NCI-H1105 (cell line): Measurements from ENCODE around the gene SERINC5.
"Not testable (repeated sequence)": the region's sequence is repeated elsewhere in the genome, so short reads cannot be mapped to it uniquely, and the experiment has no call there.

Experiments
- DNase-seq: peaks from one replicate; lab custom pipeline; 2025; lab: John Stamatoyannopoulos, UW

SERINC5 gene

GRCh38 chr5:80136798-80137197 is 119.0 kb downstream of the SERINC5 start:
- not testable (repeated sequence) for DNase-seq

DNA sequence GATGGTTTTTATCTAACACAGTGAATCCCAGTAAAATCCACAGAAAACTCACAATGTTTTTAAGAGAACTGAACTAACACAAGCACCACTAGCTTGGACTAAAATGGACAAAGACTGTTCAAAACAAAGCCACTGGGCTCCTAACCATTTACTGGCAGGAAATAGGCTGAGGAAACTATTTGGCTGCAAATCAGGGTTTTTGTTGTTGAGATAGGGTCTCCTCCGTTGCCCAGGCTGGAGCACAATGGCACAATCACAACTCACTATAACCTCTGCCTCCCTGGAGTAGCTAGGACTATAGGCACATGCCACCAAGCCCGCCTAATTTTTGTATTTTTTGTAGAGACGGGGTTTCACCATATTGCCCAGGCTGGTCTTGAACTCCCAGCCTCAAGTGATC is 121.0 kb downstream of the SERINC5 start:
- no peak for DNase-seq

GRCh38 chr5:80129146-80129545 is 126.7 kb downstream of the SERINC5 start:
- no peak for DNase-seq

GRCh38 chr5:80128141-80128540 is 127.7 kb downstream of the SERINC5 start:
- no peak for DNase-seq

DNA sequence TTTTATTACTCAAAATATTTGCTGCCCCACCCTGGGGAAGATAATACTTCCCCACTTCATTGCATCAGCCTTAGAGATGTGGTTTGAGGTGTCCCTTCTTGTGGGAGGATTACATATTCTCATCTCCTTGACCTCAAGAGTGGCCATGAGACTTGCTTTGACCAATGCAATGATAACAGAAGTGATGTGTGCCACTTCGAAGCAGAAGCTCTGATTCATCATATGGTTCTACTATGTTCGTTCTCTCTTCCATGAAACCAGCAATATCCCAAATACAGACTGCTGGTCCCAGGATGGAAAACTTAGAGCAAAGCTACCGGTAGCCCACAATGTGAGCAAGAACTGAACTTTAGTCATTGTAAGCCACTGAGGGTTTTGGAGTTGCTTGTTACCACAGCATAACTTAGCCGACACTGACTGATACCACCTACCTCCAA is 128.7 kb downstream of the SERINC5 start:
- no peak for DNase-seq

- DNase-seq: no peak
Observed at GRCh38 chr5:80125962-80126480, 129.8 kb downstream of the SERINC5 start.

DNA sequence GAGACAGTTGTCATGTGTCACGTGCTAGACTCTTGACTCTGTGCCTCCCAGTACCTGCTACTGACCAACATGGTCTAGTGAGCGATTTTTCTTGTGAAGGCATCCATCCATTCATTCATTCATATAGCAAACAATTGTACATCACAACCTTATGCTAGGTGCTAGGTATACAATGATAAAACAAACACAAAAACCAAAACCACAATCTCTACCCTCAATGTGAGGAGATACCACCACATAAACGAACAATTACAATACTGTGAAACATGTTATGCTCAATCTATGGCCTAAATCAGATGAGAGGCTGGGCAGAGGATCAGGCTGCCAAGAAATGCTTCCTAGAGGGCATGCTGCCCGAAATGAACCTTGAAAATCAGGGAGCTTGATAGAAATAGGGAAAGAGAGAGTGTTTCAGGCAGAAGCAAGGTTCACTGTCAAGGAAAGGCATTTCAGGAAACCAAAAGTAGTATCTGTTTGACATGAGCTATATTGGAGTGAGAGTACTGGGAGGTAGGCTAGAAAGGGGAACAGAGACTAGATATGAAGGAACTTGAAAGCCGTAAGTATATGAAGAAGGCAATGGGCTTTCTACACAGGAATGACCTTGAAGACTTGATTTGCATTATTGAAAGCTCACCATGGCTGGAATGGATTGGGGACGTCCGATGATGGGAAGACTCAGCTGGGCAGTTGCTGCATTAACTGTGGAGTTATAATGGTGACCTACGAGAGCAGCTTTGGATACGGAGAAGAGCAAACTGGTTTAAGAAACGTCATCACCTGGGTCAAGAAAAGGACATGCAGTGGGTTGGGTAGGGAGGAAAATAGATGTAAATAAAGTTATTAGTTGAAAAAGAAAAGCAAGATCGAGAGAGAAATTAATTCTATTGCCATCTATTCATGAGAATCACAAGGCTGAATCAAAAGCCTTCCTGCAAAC is 130.6 kb downstream of the SERINC5 start:
- DNase-seq: no peak

GRCh38 chr5:80124121-80124918 is 131.5 kb downstream of the SERINC5 start:
- DNase-seq: no peak

DNA sequence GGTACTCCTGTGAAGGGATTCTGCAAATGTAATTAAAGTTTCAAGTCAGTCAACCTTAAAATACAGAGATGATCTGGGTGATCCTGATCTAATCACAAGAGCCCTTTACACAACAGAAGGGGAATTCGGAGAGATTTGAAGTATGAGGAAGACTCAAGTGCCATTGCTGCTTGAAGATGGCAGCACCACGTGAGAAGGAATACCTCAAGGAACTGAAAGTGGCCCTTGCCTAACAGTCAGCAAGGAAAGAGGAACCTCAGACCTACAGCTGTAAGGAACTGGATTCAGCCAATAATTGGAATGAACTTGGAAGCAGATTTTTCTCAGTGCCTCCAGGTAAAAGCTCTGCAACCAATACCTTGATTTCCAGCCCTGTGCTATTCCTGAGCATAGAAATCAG is 133.3 kb downstream of the SERINC5 start:
- no peak for DNase-seq

- DNase-seq: no peak
Observed at GRCh38 chr5:80119372-80119771, 136.5 kb downstream of the SERINC5 start.

DNA sequence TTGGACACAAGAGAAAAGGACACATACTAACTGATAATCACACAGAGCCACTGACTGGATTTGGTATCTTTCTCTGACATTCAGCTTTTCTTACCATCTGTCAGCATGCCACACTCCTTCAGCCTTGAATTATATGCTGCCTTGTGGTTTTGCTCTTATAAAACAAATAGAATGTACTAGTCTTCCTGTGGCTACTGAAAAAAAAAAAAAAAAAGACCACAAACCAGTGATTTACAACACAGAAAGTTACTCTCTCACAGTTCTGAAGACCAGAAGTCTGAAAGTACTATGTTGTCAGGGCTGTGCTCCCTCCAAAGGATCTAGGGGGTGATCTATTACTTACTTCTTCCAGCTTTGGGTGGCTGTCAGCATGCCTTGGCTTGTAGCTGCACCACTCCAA is 138.4 kb downstream of the SERINC5 start:
- DNase-seq: no peak

DNA sequence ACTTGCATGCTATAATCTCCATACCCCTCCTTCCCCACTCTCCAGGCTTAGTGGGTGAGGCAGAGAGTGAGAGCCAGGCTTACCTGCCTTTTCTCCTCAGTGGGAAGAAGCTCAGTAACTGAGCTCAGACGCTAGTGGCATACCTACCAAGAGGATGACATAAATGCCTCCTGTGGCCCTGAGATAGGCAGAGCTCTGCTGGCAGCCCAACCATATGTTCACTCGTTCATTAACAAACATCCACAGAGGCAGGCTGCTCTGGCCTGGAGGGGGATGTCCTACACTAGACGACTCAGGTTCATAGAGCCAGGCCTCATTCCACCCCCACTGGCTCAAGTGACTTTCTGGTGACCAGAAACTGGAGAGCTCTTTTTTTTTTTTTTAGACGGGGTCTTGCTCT is 139.4 kb downstream of the SERINC5 start:
- DNase-seq: no peak

- DNase-seq: no peak
Observed at GRCh38 chr5:80116000-80116399, 139.8 kb downstream of the SERINC5 start.

- DNase-seq: no peak
Observed at GRCh38 chr5:80114860-80115259, 141.0 kb downstream of the SERINC5 start.

DNA sequence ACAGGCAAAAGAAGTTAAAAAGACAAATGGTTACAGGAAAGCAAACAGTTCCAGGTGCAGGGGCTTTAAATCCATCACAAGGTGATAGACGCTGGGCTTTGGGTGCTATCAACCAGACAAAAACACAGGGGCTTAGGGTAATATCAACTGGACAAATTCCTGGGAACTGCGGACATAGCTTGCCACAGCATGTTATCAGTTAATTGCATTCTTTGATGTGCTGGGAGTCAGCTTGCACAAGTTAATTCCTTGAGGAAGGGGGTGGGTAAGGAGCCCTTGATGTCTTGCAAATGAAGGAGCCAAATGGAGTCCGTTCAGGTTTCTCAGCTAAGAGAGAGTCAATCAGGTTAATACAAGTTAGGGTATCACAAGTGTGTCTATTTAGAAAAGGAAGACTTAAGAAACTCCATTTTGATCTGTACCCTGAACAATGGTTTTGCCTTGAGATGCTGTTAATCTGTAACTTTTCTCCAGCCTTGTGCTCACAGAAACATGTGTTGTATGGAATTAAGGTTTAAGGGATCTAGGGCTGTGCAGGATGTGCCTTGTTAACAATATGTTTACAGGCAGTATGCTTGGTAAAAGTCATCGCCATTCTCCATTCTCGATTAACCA is 144.4 kb downstream of the SERINC5 start:
- DNase-seq: not testable (repeated sequence)

DNA sequence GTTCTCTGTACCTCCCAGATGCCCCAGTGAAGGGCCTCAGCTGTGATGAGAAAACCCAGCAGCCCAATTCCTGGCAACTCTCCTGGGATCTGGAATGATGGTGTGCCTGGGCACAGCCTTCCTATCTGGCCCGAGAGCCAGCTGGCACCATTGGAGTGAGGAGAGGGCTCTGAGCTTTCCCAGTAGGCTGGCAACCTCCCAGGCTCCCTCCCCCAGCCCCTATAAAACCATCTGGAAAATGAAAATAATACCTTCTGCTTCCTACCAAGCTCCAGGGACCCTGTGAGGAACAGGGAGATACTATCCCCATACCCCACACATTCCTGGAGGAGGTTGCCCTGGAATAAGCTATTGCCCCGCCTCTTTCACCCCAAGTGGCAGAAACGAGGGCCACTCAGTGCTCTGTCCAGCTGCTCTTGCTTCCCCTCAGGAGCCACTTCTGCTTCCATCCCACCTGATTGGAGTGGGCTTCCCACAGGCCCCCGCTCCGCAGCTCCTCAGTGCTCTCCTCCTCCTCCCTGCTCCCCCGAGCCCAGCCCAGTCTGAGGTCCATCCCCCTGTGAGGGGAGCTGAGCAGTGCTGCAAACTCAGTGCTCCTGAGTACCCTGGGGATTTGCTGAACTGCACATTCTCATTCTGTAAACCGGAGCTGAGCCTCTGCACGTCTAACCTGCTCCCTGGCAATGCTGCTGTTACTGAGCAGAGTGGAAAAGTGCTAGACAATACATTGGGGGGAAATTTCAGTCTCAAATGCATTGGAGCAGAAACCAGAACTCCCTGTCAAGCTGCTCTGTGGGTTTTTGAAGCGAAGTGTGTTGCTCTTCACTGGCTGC is 146.0 kb downstream of the SERINC5 start:
- DNase-seq: no peak

DNA sequence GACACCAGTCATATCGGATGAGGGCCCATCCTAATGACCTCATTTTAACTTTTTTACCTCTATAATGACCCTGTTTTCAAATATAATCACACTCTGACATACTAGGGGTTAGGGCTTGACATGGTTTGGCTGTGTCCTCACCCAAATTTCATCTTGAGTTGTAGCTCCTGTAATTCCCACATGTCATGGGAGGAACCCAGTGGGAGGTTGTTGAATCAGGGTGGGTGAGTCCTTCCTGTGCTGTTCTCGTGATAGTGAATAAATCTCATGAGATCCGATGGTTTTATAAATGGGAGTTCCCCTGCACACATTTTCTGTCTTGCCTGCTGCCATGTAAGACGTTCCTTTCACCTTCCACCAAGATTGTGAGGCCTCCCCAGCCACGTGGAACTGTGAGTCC is 148.9 kb downstream of the SERINC5 start:
- DNase-seq: no peak

DNA sequence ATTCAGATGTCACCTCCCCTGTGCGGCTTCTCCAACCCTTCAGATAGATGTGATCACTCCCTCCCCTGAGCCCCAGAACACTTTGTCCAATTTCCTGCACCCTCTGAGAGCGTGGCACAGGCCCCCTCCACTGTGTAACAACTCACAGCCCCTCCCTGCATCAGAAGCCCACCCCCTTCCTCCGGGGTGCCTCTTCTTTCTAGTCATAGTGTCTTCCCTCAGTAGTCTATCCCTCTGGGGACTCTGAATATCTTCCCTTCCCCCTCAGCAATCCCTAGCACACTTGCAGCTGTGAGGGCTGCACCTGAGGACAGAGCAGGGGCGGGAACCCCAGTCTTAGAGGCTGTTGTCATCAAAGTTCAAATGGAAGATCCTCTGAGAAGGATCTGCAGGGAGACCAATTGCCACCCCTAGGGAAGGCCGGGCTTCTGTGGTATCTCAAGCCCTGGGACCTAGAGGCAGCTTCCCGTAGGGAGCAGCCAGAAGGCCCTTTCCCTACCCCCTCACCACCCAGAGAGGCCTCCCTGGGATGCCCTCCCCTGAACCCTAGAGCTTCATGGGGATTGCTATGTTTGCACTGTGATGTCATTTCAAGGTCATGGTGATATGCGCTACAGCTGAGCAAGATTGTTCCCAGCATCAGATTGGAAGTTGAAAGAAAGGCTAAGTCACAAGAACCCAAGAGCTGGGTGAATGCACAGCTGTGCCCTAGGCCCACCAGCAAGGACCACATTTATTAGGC is 150.0 kb downstream of the SERINC5 start:
- DNase-seq: no peak

DNA sequence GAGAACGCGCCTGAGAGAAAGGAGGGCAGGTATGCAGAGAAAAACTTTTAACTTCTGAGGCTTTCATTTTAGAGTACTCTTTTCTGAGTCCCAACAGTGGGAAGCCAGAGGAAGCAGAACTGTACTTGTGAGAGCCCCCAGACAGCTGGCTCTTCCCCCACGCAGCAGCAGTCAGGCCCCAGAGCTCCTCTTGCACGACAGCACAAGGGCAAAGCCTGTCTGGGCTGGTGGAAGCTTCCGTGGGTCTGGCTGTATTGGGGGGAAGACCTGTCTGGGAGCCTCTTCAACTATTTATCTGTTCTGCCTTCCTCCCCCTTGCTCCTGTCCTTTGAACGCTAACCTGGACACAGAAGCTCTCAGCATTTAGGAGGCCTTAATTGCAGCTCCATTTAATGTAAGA is 152.5 kb downstream of the SERINC5 start:
- DNase-seq: no peak

GRCh38 chr5:80101993-80102392 is 153.9 kb downstream of the SERINC5 start:
- DNase-seq: no peak

DNA sequence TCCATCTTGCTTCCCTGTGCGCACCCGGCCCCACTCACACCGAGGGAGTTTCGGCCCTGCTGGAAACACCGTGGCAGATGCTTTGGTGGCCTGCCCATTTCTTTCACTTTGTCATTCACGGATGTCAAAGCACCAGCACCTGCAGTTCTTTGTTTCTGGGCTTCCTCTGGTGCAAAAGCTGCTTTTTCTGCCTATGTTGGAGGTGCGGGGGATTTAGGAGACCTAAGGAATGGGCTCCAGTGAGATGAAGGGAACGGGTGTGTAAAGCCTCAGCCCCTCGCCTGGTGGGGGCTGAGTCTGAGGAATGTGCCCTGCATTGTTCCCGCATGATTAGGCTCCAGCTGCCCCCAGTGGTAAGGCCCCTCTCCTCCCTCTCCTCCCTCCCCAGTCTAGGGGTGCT is 158.4 kb downstream of the SERINC5 start:
- DNase-seq: no peak
